Stimulated activated CD8-positive, alpha-beta memory T cell treated with anti-CD3 and anti-CD28 coated beads, Interleukin-12 subunit alpha, Interleukin-12 subunit beta, amount 100 ng/mL, for 24 hours (primary cell): ENCODE data around the gene EML4.

Source experiments
- DNase-seq: peaks from one replicate; pipeline ENCODE4 v3.0.0-alpha.2; 2020; ENCODE audit errors: extremely low read depth

EML4 gene

DNA sequence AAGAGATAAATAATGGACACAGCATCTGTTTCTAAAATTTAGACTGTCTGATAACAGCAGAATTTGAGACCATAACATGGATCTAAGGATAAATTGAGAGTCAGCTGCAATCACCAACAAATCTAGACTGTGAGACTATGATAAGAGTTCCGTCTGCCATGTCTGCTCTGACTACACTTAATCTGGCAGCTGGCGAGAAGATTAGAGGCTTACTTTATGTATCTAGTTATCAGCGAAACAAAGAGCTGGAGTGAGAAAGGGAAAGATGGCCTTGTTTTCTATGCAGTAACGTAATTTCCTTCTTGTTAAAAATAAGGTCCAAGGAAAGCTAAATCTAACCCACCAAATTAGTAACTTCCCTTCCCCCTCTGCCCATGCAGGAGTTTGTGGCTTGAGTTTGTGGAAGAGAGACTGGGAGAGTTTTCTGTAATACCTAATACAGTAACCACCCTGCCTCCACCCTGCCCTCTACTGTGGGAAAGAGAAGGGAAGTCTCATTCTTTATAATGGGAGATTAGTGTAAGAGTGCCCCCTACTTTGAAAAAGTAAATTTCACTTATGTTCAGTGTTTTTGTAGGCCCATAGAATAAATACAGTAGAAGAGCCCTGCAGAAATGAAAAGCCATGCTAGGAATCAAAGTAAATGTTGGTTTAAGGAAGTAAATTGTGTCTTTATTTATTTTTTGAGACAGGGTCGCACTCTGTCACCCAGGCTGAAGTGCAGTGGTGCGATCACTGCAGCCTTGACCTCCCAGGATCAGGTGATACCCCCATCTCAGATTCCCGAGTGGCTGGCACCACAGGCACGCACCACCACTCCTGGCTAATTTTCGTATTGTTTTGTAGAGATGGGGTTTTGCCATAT, 27.5 kb downstream of the EML4 start:
- no peak for DNase-seq

DNA sequence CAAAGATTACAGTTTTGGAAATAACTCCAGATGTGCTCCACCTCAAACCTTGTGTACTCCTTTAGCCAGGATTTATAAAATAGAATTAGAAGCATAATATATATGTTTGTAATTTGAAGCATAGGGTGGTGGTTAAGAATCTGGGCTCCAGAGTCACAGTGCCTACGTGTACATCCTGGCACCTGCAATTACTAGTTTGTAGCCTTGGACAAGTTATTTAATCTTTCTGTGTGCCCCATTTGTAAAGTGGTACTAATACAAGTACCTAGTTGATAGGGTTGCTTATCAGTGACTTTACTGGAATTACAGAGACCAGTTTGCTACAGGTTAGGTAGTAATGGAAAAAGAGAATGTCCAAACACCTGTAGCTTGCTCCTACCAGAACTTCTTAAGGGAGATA, 28.6 kb downstream of the EML4 start:
- DNase-seq = no peak

DNA sequence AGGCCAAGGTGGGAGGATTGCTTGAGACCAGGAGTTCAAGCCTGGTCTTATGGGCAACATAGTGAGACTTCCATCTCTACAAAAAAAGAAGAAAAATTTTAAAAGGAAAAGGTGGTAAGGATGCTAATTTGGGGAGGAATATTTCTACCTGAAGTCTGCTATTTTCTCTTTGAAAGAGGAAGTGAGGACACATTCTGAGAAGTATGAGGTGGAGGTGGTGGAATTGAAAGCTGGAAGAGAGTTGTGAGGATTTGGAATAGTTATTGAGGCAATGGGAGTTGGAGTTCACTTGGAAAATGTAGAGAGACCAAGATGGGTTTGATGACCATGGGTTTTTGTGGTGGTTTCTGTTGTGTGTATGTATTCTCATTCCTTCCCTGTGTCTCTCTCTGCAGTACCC, 29.3 kb downstream of the EML4 start:
- DNase-seq = no peak

DNA sequence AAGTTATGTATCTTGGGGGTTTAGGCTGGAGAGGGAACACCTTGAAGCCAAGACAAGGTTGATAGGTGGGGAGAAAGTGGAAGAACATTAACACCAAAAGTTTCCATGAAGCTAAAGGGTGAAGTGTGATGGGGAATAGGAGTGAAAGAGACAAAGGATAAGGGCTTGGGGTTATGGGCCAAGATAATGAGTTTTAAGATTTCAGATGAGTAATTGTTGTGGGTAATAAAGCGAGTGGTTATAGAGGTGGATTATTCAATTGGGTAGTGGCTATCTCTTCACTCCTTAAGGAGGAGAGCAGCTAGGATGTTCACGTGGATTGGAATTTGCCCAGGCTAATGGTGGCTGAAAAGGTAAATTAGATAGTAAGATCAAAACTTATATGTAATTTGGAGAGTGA, 29.8 kb downstream of the EML4 start:
- DNase-seq = no peak

DNA sequence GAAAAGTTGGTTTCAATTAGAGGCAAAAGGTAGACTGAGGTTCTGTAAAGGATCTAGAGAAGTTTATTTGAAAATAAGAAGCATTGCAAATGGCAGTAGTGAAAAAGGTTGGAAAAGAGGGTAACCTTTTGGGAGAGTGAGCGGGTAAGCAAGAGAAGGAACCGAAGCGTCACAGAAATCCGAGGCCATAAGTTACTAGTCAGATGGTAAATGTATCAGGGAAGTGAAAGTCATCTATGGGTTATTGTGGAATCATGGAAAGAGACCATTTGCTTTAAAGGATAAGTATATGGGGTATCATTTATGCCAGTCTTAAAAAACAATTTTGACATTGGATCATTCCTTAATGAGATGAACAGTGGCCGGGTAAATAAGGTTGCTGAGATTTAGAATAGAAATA, 30.5 kb downstream of the EML4 start:
- no peak for DNase-seq

DNA sequence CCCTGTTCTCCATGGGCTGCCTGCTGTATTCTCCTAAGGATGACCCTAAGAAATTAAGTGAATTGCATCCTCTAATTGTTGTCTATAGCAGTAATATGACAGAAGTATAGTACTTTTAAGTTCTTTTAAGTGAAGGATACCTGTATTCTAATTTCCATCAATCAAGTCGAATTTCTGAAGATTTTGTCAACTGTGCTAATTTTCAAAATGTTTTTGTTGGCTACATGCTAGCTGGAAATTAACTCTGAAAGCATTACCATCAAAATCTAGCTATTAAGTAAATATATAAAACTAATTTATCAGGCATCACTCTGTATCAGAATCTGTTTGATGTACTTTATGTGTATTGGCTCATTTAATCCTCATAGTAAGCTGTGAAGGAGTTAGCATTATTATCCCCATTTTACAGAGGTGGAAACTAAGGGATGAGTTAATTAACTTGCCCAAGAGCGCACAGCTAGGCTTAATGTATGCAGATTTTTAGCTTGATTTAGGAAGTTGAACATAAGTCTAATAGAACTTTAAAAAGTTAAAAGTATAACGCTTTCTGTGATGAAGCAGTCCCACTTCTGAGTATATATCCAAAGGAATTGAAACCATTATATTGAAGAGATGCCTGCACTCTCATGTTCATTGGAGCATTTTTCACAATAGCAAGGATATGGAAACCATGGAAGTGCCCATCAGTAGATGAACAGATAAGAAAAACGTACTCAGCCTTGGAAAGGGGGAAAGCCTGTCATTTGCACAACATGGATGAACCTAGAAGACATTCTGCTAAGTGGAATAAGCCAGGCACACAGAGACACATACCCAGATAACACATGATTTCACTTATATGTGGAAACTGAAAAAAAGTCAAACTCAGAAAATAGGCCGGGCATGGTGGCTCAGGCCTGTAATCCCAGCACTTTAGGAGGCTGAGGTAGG, 32.0 kb downstream of the EML4 start:
- no peak for DNase-seq

DNA sequence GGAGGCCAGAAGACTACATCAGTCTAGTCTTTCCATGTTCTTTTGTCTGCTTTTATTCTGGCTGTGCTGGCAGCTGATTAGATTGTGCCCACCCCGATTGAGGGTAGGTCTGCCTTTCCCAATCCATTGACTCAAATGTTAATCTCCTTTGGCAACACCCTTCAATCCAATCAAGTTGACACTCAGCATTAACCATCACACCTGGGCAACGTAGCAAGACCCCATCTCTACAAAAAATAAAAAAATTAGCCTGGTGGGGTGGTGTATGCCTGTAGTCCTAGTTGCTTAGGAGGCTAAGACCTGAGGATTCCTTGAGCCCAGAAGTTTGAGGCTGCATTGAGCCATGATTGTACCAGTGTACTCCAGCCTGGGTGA, 33.5 kb downstream of the EML4 start:
- DNase-seq = no peak

DNA sequence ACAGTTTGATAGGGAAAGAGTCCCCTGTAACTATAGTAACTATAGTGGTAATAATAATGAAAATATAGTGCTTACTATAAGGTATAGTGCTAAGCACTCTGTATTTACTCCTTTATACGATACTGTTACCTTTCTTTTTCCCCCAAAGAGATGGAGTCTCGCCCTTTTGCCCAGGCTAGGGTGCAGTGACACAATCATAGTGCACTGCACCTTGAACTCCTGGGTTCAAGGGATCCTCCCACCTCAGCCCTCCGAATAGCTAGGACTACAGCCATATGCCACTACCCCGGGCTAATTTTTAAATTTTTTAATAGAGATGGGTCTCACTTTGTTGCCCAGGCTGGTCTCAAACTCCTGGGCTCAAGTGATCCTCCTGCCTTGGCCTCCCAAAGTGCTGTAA, 34.6 kb downstream of the EML4 start:
- no peak for DNase-seq

DNA sequence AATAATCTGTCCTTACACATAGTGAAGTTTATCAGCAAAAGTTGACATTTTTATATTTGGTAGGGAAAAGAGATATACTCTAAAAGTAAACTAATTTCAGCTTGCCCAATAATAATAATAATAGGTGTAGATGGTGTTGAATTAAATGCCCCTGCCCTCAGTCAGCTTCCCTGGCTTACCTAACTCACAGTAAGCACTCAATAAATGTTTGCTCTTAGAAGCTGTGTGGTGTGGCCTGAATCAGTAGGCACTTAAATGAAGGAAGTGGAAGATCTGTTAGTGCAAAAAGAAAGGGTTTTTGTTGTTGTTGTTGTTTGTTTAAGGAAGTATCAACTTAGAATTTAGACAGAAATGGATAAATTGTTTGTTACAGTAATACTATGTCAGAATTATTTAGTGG, 36.2 kb downstream of the EML4 start:
- no peak for DNase-seq

DNA sequence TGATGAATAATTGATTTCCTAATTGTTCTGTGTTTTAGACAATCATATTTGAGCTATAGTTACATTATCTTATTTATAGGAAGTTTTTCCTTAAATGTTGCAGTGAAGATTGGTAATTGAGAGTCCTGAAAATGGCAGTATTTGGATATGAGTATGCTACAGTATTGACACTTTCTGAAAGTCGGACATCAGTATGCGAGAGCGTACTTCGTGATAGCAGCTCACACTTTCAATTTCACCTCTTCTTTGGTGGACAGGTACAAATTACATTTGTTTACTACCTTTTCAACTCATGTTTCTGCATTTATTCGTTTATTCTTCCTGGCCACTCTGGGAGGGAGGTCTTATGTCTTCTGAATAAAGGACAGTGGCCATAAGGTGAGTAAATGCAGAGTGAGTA, 38.7 kb downstream of the EML4 start:
- no peak for DNase-seq

DNA sequence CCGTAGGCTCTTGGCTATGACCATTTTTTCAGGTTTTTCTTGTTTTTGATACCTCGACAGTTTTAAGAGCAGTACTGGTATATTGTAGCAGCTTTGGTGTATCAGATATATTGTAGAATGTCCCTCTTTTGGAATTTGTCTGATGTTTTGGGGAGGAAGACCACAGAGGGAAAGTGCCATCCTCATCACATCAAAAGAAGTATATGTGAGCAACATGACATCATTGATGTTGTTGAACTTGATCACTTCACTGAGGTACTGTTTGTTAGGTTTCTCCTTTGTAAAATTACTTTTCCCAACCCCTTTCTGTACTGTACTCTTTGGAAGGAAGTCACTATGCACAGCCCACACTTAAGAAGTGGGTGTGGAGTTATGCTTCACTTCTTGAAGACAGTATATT, 41.0 kb downstream of the EML4 start:
- DNase-seq = no peak

DNA sequence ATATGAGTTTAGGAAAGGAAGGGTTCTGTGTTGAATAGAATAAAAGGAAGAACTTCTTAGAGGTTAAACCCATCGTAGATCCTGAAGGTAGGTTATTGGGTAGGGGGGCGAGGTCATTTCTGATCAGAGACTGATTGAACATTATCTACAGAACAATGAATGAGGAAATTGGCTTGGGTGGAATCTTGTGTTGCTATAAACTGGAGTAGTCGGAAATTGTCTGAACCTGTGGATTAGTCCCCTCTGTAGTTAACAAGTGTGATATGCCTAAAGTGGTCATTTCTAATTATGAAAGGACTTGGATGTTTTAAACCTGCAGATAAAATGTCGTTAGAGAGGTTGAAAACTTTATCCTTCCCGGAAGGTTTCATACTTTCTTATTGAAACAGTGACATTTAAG, 42.1 kb downstream of the EML4 start:
- DNase-seq = no peak

DNA sequence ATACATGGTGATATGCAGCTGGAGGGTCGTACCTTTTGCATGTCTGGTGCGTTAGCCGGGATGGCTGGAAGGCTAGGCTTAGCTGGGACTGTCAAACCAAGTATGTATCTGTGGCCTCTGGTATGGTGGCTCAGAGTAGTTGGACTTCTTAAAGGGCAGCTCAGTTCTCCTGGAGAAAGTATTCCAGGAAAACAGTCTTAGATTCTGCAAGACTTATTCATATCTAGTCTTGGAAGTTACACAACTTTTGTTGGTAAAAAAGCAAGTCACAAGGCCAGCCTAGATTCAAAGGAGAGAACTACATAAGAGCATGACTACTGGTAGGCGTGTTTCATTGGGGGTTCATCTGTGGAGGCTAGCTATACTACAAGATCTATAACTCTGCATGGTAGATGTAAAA, 45.5 kb downstream of the EML4 start:
- no peak for DNase-seq

DNA sequence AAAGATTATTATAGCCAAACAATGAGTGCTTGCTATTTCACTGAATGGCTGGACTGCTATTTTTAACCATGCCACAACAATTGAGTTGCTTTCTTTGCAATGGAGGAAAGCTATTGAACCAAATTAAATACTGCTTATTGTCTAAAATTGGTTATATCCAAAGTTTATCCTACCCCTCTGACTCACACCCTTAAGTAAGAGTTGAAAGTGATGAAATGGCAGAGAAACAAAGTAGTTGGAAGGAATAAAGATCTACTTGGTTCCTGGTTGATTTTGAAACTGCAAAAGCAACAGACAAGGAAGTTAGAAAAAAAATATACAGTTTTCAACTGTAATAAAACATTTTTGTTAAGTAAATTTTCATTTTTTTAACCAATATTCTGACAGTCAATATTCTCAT, 47.5 kb downstream of the EML4 start:
- DNase-seq = no peak

DNA sequence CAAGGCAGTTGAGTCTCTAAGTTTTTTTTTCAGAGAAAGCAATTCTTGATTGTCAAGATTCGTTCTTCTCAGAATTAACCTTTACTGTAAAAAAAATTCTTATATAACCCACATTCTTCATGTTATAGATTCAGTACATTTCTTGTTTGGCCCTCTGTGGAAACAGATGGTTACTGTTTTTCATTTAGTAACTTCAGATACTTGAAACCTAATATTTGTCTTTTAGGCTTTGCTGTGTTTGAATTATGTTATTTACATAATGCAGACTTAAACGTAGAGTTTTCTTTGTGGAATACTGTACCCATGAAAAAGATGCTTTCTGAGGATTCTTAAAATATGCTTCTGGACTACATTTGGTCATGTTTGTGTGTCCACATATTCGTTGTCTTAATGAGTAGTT, 48.2 kb downstream of the EML4 start:
- no peak for DNase-seq

DNA sequence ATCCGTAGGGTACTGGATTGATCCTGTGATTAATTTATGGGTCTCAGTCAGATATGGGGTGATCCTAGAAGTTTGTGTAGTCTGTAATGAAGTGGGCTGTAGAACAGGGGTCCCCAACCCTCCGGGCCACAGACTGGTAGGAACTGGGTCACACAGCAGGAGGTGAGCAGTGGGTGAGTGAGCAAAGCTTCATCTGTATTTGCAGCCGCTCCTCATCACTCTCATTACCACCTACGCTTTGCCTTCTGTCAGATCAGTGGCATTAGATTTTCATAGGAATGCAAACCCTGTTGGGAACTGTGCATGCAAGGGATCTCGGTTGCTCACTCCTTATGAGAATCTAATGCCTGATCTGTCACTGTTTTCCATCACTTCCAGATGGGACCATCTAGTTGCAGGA, 48.8 kb downstream of the EML4 start:
- DNase-seq = no peak

DNA sequence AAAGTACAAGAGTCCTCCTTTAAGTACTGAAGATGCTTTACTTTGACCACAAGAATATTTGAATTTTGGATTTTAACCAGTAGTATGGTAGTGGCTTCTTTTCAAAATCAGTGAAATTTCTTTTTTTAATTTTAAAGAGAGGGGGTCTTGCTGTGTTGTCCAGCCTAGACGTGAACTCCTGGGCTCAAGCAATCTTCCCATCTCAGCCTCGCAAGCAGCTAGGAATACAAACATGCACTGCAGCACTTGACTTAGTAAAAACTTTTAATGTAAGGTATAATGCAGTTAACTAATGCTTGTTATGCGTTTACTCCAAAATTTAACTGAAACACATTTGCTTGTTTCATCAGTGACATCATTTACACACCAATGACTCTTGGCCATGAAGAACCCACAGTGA, 49.6 kb downstream of the EML4 start:
- DNase-seq = no peak

DNA sequence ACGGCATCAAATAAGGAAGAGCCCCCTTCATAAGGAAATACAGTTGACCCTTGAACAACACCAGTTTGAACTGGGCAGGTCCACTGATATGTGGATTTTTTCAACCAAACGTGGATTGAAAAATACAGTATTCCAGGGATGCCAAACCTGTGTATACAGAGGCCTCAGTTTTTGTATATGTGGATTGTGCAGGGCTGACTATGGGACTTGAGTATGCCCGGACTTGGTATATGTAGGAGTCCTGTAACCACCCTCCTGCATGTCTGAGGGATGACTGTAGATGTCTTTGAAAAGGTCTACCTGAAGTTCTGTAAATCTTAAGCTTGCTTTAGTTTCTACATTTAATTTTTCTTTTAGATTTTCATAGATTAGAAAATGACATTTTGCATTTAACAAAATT, 50.0 kb downstream of the EML4 start:
- DNase-seq = no peak

DNA sequence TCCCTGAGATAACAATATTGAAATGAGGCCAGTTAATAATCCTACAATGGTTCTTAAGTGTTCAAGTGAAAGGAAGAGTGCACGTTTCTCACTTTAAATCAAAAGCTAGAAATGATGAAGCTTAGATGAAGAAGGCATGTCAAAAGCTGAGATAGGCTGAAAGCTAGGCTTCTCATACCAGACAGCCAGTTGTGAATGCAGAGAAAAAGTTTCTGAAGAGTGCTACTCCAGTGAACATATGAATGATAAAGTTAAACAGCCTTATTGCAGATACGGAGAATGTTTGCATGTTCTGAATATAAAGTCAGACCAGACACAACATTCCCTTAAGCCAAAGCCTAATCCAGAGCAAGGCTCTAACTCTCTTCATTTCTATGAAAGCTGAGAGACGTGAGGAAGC, 51.4 kb downstream of the EML4 start:
- no peak for DNase-seq

DNA sequence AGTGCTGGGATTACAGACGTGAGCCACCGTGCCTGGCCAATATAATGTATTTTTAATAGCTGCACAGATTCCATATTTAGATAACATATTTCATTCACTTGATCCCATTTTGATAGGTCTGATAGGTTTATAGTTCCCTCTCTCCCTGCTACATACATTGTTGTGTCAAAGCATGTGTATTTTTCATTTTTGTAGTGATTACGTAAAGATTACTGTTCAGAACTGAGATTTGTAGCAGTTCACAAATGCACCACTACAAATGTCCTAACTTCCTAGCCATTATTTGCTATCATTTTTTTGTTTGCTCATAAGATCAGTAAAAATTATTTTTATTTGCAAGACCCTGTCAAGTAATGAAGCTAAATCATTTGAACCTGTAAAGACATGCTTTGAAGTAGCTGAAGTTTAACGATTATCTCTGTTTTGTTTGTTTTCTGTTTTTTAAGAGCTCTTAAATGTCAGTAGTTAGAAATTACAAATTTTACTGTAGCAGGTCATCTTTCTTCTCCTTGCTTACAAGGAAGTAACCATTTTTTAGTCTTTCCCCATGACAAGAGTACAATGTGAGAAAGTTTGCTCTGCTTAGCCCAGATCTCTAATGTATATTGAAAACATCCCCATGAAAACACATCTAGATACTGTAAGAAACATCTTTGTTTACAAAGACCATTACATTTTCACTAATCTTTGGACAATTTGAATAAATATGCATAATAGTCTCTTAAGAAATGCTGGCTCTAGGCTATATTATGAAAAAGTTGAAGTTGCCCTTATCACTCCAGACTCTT, 54.1 kb downstream of the EML4 start:
- no peak for DNase-seq

DNA sequence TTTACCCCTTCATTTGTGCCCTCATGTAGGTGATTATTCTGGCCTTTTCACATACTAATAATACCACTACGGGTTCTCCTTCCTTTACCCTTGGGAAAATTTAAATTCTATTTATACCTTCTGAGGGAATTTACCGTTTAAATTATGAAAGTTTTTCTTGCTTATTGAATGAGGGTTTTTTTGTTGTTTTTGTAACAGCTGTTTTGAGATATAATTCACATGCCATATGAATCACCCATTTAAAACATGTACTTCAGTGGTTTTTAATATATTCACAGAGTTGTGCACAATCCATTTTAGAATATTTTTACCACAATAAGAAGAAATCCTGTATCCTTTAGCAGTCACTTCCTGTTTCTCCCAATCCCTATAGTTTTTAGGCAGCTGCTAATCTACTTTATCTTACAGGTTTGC, 54.7 kb downstream of the EML4 start:
- DNase-seq = no peak

DNA sequence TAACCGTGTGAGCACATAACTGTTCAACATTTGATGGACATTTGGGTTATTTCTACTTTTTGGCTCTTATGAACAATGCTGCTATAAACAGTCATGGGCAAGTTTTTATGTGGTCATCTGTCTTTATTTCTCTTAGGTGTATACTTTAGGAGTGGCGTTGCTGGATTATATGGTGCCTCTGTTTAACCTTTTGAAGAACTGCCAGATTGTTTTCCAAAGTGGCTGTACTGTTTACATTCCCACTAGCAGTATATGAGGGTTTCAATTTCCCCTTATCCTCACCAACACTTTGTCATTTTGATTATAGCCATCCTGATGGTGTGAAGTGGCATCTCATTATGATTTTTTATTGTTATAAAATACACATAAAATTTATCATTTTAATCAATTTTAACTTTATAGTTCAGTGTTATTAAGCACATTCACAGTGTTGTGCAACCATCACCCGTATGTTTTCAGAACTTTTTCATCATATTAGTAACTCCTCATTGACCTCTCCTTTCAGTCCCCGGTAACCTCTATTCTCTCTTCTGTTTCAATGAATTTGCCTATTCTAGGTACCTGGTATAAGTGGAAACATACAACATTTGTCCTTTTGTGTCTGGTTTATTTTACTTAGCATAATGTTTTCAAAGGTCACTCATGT, 55.4 kb downstream of the EML4 start:
- DNase-seq = no peak
